Measurements from ENCODE around the gene THADA. TPM values are rescaled to one million over a fixed set of nuclear protein-coding genes. Genes with fewer than 3 reads are reported as not detected.
"Not testable (repeated sequence)": the region's sequence is repeated elsewhere in the genome, so short reads cannot be mapped to it uniquely, and the experiment has no call there.

The THADA gene
- polyA plus RNA-seq, 1 donor, result 17.0 TPM

DNA sequence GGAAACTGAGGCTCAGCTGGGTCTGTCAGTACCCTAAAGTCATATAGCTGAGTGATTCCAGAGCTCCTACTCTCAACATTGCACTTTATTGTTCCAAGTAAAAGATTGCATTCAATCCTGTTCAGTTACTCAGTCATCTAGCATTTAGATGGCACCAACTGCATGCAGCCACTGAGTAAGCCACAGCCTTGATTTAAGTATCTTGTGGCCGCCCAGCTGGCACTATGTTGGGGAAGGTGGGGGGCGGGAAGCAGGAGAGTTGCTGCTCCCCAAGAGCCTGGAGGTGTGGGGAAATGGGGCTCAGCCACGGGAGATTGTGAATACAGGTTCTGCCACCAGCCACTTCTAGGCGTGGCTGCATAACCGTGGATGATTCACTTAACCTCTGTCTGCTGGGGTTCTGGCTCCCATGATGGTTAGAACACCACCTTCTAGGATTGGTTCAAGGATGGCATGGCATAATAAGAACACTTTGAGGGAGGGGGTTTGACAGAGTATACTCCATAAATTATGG is 386.6 kb downstream of the THADA start:
- no peak for DNase-seq (ENCODE audit: low read depth)

DNA sequence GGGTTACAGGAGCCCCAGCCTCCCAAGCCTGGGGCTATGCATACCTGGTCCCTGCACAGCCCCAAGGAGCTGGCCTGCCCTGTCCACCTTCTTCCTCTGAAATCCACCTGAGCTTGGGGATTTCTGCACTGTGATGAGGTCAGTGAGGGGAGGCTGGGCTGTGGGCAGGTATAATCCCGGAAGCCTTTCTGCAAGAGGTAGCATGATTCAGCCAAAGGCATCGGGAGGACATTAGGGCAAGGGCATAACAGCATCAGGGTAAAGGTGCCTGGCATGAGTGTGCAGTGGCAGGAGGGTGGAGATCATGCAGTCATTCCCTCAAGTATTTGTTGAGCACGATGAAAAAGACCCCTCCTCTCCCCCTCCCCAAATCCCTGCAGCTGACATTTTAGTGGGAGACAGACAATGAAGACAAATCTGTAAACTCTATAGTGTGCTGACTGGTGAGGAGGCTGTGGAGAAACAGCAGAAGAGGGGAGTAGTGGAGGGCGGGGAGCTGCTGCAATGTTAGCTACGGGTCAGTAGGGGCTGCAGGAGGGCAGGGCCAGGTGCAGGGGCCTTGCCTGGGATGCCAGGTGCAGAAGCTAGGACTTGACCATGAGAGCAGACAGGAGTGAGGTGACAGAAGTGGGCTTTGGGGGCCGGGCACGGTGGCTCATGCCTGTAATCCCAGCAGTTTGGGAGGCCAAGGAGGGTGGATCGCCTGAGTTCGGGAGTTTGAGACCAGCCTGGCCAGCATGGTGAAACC is 388.1 kb downstream of the THADA start:
- DNase-seq (ENCODE audit: low read depth), result no peak

DNA sequence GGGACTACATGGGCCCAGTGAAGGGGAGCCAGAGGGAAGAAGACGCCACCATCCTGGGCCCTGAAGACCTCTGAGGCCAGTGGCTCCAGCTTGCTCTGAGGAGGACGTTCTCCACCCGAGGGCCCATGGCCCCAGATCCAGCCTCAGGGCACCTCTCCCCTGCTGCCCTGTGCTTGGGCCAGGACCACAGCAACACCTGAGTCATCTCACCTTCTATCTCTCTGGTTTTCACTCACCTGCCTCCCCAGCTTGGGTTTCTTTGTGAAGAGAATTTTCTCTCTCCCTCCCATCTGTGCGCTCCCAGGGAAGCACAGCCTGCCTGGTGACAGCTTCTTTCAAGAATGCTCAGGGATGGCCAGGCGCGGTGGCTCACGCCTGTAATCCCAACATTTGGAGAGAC is 389.2 kb downstream of the THADA start:
- DNase-seq (ENCODE audit: low read depth), result no peak

DNA sequence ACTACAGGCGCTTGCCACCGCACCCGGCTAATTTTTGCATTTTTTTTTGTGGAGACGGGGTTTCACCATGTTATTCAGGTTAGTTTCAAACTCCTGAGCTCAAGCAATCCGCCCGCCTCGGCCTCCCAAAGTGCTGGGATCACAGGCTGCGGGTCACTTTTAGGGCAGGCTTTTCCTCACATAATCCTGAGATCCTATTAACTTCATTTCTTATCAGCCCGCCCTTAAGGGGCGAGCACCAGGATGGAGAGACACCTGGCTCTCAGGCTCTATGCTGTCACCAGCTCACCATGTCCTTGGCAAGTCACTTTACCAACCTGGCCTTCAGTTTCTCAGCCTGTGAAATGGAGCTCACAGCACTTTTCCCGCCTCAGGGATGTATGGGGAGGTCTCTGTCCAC is 392.5 kb downstream of the THADA start:
- no peak for DNase-seq (ENCODE audit: low read depth)

DNA sequence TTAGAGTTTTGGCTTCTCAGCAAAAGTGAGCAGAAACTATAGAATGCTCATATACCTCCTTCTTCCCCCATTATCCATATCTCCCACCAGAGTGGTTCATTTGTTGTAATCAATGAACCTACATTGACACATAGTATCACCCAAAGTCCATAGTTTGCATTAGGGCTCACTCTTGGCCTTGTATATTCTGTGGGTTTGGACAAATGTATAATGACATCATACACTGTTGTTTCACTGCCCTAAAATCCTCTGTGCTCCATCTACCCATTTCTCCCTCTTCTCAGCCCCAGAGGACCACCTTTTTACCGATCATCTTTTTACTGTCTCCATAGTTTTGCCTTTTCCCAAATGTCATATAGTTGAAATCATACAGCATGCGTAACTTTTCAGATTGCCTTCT is 393.5 kb downstream of the THADA start:
- no peak for DNase-seq (ENCODE audit: low read depth)

DNA sequence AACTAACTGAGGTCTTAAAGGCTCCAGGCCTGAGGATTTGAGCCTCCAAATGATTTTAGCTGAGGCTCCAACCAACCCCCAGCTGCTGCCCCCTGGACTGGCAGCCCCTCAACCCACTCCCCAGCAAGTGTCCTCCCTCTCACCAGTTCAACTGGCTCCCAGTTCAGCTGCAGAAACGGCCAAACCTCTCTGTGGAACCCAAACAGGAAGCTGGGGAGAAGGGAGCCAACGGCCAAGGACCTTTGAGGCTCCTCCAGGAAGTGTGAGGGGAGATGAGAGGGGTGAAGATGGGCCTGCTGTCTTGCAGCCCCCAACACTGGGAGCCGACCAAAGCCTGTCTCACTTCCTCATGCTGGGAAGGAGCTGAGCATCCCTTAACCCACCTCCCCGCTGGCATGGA is 394.3 kb downstream of the THADA start:
- no peak for DNase-seq (ENCODE audit: low read depth)

DNA sequence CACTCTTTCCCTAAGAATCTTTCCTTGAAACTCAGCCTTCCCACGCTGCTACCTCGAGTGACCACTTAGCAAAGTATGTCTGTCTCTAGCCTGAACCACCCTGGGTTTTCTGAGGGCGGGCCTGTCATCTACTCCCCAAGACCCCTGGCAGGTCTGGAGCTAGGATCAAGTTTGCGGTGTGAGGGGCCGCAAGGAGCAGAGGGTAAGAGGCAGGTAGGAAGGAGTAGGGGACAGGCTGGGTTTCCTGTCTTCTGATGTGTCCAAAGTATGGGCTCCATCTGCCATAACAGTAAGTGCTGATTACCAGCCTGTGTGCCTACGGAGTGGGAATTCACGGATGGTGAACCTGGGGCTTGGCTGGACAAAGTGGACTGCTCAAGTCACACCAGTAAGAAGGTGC is 394.8 kb downstream of the THADA start:
- no peak for DNase-seq (ENCODE audit: low read depth)

DNA sequence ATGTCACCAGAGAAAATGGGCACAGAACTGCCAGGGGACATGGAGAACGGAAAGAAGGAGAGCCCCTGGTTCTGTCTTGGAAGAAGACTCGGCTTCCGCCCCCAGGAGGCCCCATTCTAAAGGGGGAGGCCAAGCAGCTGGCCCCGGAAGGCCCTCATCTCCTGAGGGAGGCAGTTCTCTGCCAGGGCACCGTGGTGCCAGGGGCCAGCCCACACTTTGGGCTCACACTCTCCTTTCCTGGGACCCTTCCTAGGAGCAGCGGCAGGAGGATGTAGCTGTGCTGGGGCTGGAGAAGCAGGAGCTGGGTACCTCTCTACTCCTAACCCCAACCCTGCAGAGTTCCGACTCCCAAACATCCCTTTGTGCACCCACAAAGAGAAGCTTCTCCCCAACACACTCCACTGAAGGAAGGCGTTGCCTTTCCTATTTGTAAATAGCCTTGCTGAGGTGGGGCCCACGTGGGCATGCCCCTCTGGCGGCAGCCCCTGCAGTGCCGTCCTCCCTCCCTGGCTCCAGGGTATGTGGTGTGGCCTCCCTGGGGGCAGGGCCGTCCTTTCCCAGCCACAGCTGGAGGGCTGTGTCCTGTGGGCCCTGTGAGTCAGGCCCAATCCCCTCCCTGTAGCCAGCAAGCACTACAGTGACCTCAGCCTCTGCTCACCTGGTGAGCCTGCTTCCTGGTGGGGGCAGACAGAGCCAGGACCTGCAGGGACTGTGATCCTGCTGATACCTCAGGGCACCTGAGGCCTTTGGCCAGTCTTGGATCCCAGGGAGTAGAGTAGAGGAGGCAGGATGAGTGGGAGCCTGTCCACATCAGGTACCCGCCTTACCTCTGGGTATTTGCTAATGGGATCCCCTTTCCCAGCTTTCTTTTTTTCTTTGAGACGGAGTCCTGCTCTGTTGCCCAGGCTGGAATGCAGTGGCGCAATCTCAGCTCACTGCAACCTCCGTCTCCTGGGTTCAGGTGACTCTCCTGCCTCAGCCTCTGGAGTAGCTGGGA is 396.0 kb downstream of the THADA start:
- DNase-seq (ENCODE audit: low read depth), result no peak

DNA sequence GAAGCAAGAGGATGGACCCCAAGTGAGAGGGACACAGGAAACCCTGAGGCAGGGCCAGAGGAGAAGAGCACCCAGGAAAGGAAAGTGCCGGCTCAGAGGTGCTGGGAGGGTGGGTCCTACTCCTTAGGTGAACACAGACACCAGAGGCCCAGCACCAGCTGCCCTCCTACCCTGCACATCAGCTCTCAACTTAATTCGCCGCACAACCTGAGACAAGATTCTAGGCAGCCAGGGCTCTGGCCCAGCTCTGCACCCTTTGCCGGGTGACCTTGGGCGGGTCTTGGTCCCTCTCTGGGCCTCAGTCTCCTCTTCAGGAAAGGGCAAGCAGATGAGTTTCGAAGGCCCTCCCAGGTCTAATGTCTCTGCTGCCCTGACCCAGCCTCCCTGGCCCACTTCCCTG is 397.6 kb downstream of the THADA start:
- no peak for DNase-seq (ENCODE audit: low read depth)

DNA sequence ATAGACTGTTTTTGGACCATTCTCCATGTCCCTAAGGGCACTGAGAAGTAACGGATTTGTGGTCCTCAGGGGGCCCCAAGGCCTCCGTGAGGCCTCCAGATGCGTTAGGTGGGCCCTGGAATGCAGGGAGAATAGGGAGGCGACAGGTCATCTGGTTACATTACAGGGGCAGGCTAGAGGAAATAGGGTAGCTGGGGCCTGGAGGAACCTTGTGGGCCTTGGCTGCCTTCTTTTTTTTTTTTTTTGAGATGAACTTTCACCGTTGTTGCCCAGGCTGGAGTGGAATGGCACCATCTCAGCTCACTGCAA is 398.3 kb downstream of the THADA start:
- DNase-seq (ENCODE audit: low read depth), result no peak

DNA sequence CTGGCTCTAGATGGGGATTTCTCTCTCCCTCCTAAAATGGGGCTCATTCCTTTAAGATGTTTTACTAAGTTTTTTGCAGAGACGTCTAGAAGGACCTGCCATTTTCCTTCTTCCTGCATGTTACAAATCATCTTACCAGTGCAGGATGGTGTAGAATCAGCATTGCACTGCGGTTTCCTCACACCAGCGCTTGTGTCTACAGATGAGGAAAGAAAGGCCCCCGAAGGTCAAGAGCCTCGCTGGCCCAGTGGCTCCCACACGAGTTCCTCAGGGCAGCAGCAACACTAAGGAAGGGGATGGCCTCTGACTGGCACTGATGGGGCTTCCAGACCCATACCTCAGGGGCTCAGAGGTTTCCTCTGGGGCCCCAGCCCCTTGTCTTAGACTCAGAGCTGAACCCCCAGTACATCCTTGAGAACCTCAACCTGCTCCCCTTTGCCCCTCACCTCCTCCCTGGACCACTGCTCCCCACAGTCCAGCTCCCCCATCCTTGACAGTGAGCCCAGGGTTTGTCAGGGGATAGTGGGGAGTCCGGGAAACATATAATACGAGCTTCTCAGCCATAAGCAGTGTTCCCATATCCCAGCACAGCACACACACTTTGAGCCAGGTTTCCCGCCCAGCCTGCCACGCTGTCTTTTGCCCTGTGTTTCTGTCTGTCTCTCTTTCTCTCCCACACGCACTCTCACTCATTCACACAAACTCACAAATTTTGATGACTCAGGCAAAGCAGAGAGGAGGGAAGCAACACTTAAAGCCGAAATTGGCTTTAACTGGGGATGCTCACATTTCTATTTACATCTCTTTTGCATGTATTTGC is 398.9 kb downstream of the THADA start:
- DNase-seq (ENCODE audit: low read depth), result no peak

DNA sequence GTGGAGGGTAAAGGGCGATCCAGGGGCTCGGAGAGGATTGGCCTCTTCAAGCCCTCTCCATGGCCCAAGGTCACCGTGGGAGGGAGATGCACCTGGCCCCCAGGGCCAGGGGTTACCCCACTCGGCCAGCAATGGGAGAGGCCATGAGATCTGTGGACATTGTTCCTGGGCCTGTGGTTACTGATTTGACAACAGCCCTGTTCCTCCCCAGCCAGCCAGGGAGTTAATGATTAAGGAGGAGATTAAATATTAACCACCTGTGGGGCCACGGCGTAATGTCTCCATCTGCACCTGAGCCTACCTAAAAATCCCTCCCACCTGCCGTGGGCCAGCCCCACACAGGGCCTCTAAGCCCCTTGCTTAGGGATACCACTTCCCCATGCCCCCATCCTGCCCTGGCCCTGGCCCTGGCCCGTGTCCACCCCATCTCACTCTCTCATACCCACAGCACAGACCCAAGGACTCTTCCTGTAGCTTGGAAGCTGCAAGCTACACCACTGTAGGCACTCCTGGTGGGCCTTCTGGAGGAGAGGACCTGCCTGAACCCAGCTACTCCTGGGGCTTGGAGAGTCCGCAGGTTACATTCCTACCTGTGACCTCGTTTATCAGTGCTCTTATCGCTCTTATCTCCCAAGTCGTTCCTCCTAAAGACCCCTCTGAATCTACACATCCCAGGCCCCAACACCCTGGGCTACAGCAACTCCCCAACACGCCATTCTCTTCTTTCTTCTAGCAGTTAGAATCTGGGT is 401.5 kb downstream of the THADA start:
- no peak for DNase-seq (ENCODE audit: low read depth)

DNA sequence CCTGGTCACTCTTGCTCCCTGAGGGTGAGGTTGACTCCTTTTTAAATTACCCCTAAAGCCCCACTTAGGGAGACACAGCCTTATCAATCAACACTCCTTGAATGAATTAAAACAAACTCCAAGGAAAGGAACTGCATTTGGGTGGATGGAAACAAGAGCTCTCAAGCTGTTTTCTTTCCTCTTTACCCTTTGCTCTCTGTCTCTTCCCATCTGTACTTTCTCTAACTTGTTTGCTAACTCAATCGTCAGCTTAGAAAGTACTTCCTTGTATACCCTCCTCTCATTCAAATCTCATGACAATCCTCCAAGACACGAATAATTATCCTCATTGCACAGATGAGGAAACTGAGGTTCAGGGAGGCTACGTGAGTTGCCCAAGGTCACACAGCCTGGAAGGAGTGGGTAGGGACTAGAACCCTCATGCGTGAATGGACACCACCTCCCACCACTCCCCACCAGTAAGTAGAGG is 402.2 kb downstream of the THADA start:
- DNase-seq (ENCODE audit: low read depth), result no peak

DNA sequence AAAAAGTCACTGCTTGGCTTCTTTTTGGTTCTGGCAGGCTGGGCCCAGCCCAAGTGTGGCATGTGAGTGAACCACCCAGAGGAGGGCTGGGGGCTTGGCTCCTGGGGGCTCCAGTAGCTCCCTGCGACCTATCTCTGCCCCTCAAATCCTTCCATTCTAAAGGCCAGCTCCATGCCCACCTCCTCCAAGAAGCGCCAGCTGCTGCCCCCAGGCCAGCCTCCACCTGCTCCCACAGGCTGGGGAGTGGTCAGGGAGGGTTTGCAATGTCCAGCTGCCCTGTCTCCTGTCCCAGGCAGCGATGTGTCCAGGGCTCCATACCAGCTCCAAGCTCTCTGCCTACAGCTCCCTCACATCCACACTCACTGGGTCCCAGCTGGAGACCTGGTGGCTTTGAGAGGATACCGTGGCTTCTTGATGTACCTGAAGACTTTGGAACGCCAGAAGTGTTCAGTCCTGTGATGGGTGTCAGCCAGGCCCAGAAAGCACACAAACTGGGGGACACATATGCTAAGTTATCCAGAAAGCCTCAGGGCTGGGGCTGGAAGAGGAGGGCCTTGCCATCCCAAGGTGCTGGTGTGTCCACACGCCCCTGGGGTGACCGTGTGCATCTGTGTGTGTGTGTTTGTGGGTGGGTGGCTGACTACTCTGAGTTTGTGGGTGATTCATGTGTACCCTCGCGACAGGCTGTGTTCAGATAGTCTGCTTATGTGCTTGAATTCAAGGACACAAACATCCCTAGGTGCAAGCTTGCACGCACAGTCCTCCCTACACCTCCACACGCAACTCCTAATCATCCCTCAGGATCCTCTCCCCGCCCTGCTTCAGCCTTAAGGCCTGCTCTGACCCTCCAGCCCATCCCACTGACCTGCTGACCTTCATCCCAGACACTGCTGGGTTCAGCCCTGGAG is 402.8 kb downstream of the THADA start:
- DNase-seq (ENCODE audit: low read depth), result no peak

DNA sequence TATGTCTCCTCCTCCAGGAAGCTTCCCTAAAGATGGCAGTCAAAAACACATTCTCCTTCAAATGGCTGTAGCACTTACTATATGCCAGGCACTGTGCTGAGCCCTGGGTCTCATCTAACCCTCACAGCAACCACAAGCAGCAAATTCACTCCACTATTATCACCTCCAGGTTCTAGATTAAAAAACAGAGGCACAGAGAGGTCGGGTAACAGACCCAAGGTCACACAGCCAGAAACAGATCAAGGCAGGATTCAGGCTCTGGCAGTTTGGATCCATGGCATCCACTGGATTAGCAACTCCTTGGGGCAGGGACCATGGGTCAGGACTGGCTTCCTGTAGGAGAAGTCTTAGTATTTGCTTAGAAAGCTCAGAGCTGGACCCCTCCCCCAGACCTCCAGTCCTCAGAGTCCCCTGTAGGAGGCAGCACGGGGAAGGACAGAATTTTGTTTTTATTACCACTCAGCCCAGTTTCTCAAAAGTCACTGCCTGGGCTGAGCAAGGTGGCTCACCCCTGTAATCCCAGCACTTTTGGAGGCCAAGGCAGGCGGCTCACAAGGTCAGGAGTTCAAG is 403.8 kb downstream of the THADA start:
- DNase-seq (ENCODE audit: low read depth), result no peak

DNA sequence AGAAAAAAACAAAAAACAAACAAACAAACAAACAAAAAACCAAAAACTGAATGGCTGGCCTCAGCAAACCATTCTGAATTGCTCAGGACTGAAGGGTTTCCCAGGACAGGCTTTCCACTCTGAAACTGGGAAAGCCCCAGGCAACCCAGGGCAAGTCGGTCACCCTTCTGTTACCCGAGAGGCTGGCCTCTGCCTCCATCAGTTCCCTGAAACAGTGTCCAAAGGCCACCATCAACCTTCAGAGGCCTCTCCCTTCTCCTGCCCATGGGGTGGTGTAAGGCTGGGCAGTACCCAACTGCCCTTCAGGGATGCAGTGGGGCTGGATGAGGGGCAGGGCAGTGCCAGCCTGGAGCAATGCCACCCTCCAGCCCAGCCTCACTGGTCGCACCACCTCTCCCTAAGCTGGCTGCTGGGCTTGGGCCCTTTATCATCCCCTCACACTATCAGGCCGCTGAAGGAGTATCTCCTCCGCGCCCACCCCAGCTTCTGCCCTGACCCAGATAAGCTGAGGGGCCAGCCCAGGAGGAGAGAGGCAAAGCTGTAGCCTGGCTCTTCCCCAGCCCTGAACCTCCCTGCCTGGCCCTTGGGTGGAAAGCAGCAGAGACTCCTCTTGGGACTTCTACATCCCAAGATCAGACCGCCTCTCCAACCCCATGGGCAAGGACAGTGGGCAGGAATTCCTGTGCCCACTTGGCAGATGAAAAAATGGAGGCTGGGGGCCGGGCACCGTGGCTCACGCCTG is 405.4 kb downstream of the THADA start:
- DNase-seq (ENCODE audit: low read depth), result no peak

DNA sequence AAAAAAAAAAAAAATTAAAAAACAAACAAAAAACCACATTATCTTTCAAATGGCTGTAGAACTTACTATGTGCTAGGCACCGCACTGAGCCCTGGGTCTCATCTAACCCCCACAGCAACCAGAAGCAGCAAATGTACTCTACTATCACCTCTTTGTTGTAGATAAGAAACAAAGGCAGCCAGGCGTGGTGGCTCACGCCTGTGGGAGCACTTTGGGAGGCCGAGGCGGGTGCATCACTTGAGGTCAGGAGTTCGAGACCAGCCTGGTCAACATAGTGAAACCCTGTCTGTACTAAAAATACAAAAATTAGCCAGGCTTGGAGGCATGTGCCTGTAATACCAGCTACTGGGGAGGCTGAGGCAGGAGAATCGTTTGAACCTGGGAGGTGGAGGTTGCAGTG is 406.0 kb downstream of the THADA start:
- not testable (repeated sequence) for DNase-seq (ENCODE audit: low read depth)

DNA sequence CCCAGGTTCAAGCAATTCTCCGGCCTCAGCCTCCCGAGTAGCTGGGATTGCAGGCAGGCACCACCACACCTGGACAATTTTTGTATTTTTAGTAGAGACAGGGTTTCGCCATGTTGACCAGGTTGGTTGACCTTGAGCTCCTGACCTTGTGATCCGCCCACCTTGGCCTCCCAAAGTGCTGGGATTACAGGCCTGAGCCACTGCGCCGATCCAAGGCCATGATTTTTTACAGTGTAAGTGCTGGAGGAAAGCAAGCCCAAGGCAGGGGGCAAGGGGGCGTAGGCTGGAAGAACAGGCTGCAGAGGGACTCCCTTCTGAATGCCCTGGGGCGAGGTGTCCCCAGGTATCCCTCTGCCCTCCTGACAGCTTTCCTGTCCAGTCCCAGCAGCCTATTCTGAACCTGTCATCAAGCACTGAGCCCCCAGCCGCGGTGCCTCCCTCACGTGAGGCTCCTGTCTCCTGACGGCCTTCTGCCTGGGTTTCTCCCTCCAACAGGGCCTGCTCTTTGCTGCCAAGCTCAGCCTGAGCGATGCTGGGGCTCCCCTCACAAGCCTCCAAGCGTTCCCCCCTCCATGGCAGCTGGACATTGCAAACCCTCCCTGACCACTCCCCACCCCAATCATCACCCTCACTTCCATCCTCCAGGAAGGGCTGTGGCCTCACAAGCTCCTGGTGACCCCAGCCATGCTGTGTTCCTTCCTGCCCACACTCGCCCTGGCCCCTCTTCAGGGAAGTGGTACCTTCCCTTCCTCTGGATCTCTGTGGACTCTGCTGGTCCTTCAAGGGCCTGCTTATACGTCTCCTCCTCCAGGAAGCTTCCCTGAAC is 407.1 kb downstream of the THADA start:
- no peak for DNase-seq (ENCODE audit: low read depth)

All from forelimb muscle (tissue), 1 donor.